IPS-NIHi7 (cell line): ENCODE measurements around the gene ELMO3.
A peak's percentile ranks its signal among the peaks of the same experiment; 100 is the strongest.

Experiments
- DNase-seq: peaks from one replicate; pipeline ENCODE4 v3.0.0; 2012; ENCODE audit warnings: mixed read lengths; ENCODE audit errors: extremely low spot score

ELMO3 gene

GRCh38 chr16:67163999-67164558 is 34.9 kb upstream of the ELMO3 start:
- DNase-seq: no peak

GRCh38 chr16:67164599-67165061 is 34.3 kb upstream of the ELMO3 start, which contains the start of gene HSF4:
HSF4 (plus strand) TSS chr16:67164745; CDS start chr16:67164812, 67 bp downstream.
- no peak for DNase-seq

- no peak for DNase-seq
Observed at GRCh38 chr16:67165121-67166078, 33.5 kb upstream of the ELMO3 start.

GRCh38 chr16:67166110-67166547 is 32.8 kb upstream of the ELMO3 start:
- no peak for DNase-seq

GRCh38 chr16:67166598-67167168 is 32.2 kb upstream of the ELMO3 start:
- no peak for DNase-seq

GRCh38 chr16:67167588-67167987 is 31.3 kb upstream of the ELMO3 start:
- no peak for DNase-seq

GRCh38 chr16:67169011-67169451 is 29.9 kb upstream of the ELMO3 start:
- DNase-seq: no peak

GRCh38 chr16:67169642-67170167 is 29.2 kb upstream of the ELMO3 start:
- peak; percentile 71 for DNase-seq

- peak; percentile 83 for DNase-seq
Observed at GRCh38 chr16:67170168-67170948, 28.6 kb upstream of the ELMO3 start, which contains the start of gene NOL3. NOL3 (plus strand) TSS chr16:67170538.

GRCh38 chr16:67170949-67171649 is 27.8 kb upstream of the ELMO3 start:
- DNase-seq: no peak

- no peak for DNase-seq
Observed at GRCh38 chr16:67173323-67173722, 25.6 kb upstream of the ELMO3 start.

GRCh38 chr16:67173808-67174705 is 24.9 kb upstream of the ELMO3 start:
- DNase-seq: peak; percentile 50

GRCh38 chr16:67174706-67175231 is 24.2 kb upstream of the ELMO3 start:
- no peak for DNase-seq

- DNase-seq: no peak
Observed at GRCh38 chr16:67176662-67177061, 22.3 kb upstream of the ELMO3 start.

GRCh38 chr16:67177743-67178699 is 20.9 kb upstream of the ELMO3 start:
- peak; percentile 91 for DNase-seq

GRCh38 chr16:67179421-67180080 is 19.4 kb upstream of the ELMO3 start:
- DNase-seq: no peak

- DNase-seq: no peak
Observed at GRCh38 chr16:67180166-67180565, 18.8 kb upstream of the ELMO3 start.

GRCh38 chr16:67181346-67181745 is 17.6 kb upstream of the ELMO3 start:
- no peak for DNase-seq
